A549 treated with RU486 at 1 μM for 4 hours (cell line): ENCODE data around the gene MRPL50. TPM values are rescaled to one million over a fixed set of nuclear protein-coding genes. Genes with fewer than 3 reads are reported as not detected.

Experiments
- total RNA-seq: library from RNA; stranded (reverse); fragments of 200-300 nt; extraction: Qiagen RNA extraction; gene quantifications from 5 replicates; pipeline ENCODE4 v1.2.3, GENCODE V29; 2022; ENCODE audit warnings: low read depth

MRPL50 gene
- total RNA-seq: 11.7 to 22.0 TPM (median 15.1 TPM) in 5 replicates

GRCh38 chr9:101398068-101398929 lies at the start of gene MRPL50, which contains the start of gene ZNF189:
Gene MRPL50 (minus strand): TSS chr9:101398618. CDS start chr9:101398592, 26 bp downstream.
Gene ZNF189 (plus strand): TSS chr9:101398851. CDS start chr9:101399157, 306 bp downstream.

GRCh38 chr9:101435601-101436079 lies 37.2 kb upstream of the MRPL50 start, which contains the start of gene ALDOB:
Gene ALDOB (minus strand): TSS chr9:101435774. CDS start chr9:101430887, 4,887 bp downstream.

GRCh38 chr9:101384873-101385536 lies 13.4 kb downstream of the MRPL50 start, which contains the start of gene BAAT:
Gene BAAT (minus strand): TSS chr9:101385006. CDS start chr9:101371404, 13,602 bp downstream.

Other genes with a start within 250 kb of the MRPL50 start
- gene BAAT, start 13.6 kb downstream of the MRPL50 start, total RNA-seq: 0.31 to 0.72 TPM (median 0.47 TPM) in 5 replicates
- gene ZNF189, start 233 bp upstream of the MRPL50 start, total RNA-seq: 4.7 to 8.4 TPM (median 6.6 TPM) in 5 replicates
- gene ALDOB, start 37.2 kb upstream of the MRPL50 start, total RNA-seq: not detected in 5 replicates
- gene RNF20, start 135.2 kb upstream of the MRPL50 start, total RNA-seq: 20.4 to 24.3 TPM (median 22.8 TPM) in 5 replicates
- not detected in 5 replicates for gene PPP3R2, start 196.4 kb upstream of the MRPL50 start, total RNA-seq